RWPE2 (cell line): Measurements from ENCODE around the gene CIITA.

Source experiments
- ATAC-seq: fragments of 200-7000 bp; cut with Tn5 transposase; 3 replicates; pipeline ENCODE4 v1.9.1; 2021; ENCODE audit warnings: low read depth
- DNase-seq: peaks from one replicate; pipeline ENCODE4 v3.0.0-alpha.2; 2020; ENCODE audit warnings: low spot score
- H3K27ac ChIP-seq: fragments of 450-650 bp; 2 replicates; pipeline ENCODE4 v1.5.1; 2017; ENCODE audit warnings: mild to moderate bottlenecking; ENCODE audit not compliant: poor library complexity, severe bottlenecking
- H3K27me3 ChIP-seq: fragments of 250-450 bp; sonication (Bioruptor Pico); 2 replicates; pipeline ENCODE4 v1.5.1; 2021; ENCODE audit warnings: mild to moderate bottlenecking, moderate library complexity; ENCODE audit not compliant: insufficient read depth, poor library complexity, severe bottlenecking
- H3K36me3 ChIP-seq: fragments of 250-450 bp; sonication (Bioruptor Pico); 2 replicates; pipeline ENCODE4 v1.5.1; 2020; ENCODE audit warnings: low read depth, mild to moderate bottlenecking, moderate library complexity
- H3K4me1 ChIP-seq: fragments of 250-450 bp; sonication (Bioruptor Pico); 2 replicates; pipeline ENCODE4 v1.5.1; 2021; ENCODE audit warnings: mild to moderate bottlenecking, moderate library complexity; ENCODE audit not compliant: insufficient read depth, poor library complexity, severe bottlenecking
- H3K4me3 ChIP-seq: fragments of 250-450 bp; sonication (Bioruptor Pico); 2 replicates; pipeline ENCODE4 v1.5.1; 2021; ENCODE audit warnings: mild to moderate bottlenecking, moderate library complexity; ENCODE audit not compliant: severe bottlenecking
- H3K9me3 ChIP-seq: fragments of 250-450 bp; sonication (Bioruptor Pico); 2 replicates; pipeline ENCODE4 v1.5.1; 2021; ENCODE audit warnings: mild to moderate bottlenecking, moderate library complexity; ENCODE audit not compliant: severe bottlenecking
- CTCF ChIP-seq: fragments of 450-650 bp; IDR thresholded peaks from one replicate; pipeline ENCODE4 v1.5.1; 2017; ENCODE audit warnings: mild to moderate bottlenecking, moderate library complexity; ENCODE audit not compliant: poor library complexity, severe bottlenecking

The CIITA gene

DNA sequence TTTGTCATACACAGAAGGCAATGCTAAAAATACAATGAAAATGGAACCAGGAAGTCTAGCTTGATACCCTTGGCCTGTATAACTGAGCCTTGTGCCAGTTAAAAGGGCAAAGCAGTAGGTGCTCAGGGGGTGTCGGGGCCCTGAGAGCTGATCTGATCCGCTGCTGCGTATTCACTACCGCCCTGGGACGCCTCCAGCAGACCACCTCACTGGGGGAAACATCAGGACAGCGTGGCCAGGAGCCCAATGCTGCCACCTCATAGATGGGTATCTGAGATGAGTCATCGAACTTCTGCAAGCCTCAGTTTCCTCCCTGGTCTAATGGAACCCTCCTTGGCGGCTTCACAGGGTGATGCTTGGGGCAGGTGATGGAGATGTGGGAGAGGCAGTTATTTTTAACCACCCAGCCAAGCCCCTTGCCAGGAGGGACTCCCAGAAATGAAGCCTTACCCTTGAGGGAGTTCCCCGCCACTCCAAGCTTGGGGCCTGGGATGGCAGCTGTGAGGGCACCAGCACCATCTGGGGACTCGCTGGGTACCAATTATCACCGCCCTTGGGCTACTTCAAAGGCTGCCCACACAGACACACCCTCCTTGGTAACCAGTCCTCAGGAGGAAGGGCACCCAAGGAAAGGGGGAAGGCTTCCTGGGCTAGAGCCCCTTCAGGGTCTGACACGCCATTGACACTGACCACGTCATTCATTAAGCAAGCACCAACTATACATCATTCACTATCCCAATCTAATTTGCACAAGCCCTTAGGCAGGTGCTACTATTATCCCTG, 57.5 kb downstream of the CIITA start:
- Histone ChIP-seq H3K4me1 (no peaks in the 10 kb centered on the region), H3K9me3 (no peaks in the 10 kb centered on the region), H3K27ac (no peak overlapping the region), H3K4me3 (no peak overlapping the region), H3K27me3 (no peaks in the 10 kb centered on the region), H3K36me3 (peaks cover 16% of the 10 kb centered on the region)
- DNase-seq = no peak
- ATAC-seq = no peak
- no peak for TF ChIP-seq CTCF

DNA sequence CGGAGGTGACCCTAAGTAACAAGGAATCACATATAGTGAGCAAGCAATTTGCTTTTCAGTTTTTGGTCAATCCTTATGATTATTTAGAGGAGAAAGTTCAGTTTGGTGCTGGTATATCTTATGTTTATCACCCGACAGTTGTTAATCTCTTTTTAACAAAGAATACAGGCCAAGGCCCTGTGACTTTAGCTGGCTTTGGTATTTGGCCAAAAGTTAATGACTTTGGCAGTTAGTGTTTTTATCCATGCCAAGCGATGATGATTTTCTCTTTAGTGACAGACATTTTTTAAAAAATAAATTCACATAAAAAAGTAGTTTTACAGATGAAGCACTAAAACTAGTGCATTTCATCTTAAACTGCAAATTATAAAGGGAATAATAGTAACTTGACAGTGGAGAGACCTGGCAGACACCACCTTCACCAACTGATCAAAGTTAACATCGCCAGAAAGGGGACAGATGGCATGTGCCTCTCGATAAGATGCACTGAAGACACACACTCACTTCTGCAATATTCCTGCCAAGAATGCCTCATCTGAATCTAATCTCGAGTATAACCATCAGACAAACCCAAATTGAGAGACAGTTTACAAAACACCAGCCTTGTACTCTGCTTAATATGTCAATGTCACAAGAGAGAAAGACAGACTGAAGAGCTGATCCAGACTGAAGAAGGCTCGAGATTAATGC, 58.4 kb downstream of the CIITA start:
- H3K9me3 ChIP-seq = no peaks in the 10 kb centered on the region
- no peak overlapping the region for H3K4me3 ChIP-seq
- H3K27me3 ChIP-seq = no peaks in the 10 kb centered on the region
- H3K36me3 ChIP-seq = peaks cover 20% of the 10 kb centered on the region
- DNase-seq (no peak), ATAC-seq (no peak)
- no peaks in the 10 kb centered on the region for H3K4me1 ChIP-seq
- TF ChIP-seq CTCF = no peak
- no peak overlapping the region for H3K27ac ChIP-seq

DNA sequence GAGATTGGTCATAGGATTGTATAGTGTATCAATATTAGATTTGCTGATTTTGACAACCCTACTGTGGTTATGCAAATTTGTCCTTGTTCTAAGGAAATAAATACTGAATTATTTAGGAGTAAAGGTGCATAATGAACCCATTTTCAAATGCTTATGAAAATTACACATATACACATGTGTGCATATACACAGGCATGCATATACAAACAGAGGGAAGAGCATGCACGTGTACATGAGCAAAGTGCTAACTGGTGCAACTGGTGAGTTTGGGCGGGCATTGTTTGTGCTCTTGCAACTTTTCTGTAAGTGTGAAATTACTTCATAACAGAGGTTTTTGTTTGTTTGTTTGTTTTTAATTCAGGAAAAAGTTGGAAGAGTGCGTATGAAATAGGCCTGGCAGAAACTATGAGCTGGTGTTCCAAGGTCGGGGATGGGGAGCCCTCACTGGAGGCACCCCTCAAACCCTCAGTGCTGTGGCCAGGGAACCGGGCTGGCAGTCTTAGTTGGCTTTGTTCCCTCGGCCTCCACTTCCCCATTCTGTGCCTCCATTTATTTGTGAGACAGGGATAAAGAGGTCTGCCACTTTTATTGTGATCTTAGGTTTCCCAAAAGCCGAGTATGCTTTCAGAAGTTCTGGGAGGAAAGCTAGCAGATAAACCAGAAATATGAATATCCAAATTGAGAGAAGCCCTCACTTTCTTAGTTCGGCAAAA, 59.4 kb downstream of the CIITA start:
- H3K9me3 ChIP-seq = no peaks in the 10 kb centered on the region
- no peak for ATAC-seq
- TF ChIP-seq CTCF = no peak
- H3K4me3 ChIP-seq = no peak overlapping the region
- H3K36me3 ChIP-seq = peaks cover 20% of the 10 kb centered on the region
- no peak for DNase-seq
- no peak overlapping the region for H3K27ac ChIP-seq
- H3K27me3 ChIP-seq = no peaks in the 10 kb centered on the region
- H3K4me1 ChIP-seq = no peaks in the 10 kb centered on the region

GRCh38 chr16:10937068-10937859, 60.3 kb downstream of the CIITA start:
- Histone ChIP-seq H3K27ac (no peak overlapping the region), H3K9me3 (no peaks in the 10 kb centered on the region), H3K4me1 (no peaks in the 10 kb centered on the region), H3K4me3 (no peak overlapping the region), H3K27me3 (no peaks in the 10 kb centered on the region), H3K36me3 (peaks cover 20% of the 10 kb centered on the region)
- no peak for TF ChIP-seq CTCF
- ATAC-seq = no peak
- DNase-seq = no peak
